Panc1 (cell line): ENCODE data around the gene SNX2.

Source experiments
- POLR2AphosphoS5 ChIP-seq: IDR thresholded peaks from 2 replicates; pipeline ENCODE4 v1.6.1; 2012; ENCODE audit warnings: mild to moderate bottlenecking, low read depth, low read length, moderate library complexity
- SIN3A ChIP-seq: IDR thresholded peaks from 2 replicates; pipeline ENCODE4 v1.6.1; 2012; ENCODE audit warnings: low read depth, mild to moderate bottlenecking, low read length, moderate library complexity, borderline replicate concordance; ENCODE audit not compliant: insufficient read depth
- TCF7L2 ChIP-seq: IDR thresholded peaks from 2 replicates; pipeline ENCODE4 v1.6.1; 2011; ENCODE audit warnings: mild to moderate bottlenecking, low read depth, low read length, inconsistent platforms
- TF ChIP-seq, protein P1 (sequence below): fragments of 450-650 bp; IDR thresholded peaks from 2 replicates; pipeline ENCODE4 v1.5.1; 2017; ENCODE audit warnings: mild to moderate bottlenecking
- TF ChIP-seq, protein P2 (sequence below), 2 experiments: IDR thresholded peaks; 2 replicates each; pipeline ENCODE4 v1.6.1; 2011 to 2012; ENCODE audit warnings: low read depth in 2 of 2, control low read depth in 1 of 2, low read length in 1 of 2, mild to moderate bottlenecking in 1 of 2, moderate library complexity in 1 of 2; ENCODE audit not compliant: insufficient read depth in 1 of 2

DNA sequence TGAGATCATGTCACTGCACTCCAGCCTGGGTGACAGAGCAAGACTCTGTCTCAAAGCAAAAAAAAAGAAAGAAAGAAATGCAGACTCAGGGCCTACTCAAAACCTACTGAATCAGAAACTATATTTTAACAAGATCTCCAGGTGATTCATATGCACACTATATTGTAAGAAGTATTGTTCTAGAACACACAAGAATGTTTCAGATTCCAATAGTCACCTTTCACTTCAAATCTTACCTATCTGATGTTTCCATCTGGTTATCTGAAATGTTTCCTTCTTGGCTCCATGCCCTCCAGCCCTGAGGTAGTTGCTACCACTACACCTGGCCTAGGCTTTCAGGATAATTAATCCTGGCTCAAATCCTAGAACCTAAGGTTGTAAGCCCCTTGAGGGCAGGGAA lies 36.8 kb upstream of the SNX2 start:
- TF ChIP-seq, protein P1, sequence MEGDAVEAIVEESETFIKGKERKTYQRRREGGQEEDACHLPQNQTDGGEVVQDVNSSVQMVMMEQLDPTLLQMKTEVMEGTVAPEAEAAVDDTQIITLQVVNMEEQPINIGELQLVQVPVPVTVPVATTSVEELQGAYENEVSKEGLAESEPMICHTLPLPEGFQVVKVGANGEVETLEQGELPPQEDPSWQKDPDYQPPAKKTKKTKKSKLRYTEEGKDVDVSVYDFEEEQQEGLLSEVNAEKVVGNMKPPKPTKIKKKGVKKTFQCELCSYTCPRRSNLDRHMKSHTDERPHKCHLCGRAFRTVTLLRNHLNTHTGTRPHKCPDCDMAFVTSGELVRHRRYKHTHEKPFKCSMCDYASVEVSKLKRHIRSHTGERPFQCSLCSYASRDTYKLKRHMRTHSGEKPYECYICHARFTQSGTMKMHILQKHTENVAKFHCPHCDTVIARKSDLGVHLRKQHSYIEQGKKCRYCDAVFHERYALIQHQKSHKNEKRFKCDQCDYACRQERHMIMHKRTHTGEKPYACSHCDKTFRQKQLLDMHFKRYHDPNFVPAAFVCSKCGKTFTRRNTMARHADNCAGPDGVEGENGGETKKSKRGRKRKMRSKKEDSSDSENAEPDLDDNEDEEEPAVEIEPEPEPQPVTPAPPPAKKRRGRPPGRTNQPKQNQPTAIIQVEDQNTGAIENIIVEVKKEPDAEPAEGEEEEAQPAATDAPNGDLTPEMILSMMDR: no peak
- TF ChIP-seq POLR2AphosphoS5 (no peak), TCF7L2 (no peak), SIN3A (no peak)
- TF ChIP-seq, protein P2, sequence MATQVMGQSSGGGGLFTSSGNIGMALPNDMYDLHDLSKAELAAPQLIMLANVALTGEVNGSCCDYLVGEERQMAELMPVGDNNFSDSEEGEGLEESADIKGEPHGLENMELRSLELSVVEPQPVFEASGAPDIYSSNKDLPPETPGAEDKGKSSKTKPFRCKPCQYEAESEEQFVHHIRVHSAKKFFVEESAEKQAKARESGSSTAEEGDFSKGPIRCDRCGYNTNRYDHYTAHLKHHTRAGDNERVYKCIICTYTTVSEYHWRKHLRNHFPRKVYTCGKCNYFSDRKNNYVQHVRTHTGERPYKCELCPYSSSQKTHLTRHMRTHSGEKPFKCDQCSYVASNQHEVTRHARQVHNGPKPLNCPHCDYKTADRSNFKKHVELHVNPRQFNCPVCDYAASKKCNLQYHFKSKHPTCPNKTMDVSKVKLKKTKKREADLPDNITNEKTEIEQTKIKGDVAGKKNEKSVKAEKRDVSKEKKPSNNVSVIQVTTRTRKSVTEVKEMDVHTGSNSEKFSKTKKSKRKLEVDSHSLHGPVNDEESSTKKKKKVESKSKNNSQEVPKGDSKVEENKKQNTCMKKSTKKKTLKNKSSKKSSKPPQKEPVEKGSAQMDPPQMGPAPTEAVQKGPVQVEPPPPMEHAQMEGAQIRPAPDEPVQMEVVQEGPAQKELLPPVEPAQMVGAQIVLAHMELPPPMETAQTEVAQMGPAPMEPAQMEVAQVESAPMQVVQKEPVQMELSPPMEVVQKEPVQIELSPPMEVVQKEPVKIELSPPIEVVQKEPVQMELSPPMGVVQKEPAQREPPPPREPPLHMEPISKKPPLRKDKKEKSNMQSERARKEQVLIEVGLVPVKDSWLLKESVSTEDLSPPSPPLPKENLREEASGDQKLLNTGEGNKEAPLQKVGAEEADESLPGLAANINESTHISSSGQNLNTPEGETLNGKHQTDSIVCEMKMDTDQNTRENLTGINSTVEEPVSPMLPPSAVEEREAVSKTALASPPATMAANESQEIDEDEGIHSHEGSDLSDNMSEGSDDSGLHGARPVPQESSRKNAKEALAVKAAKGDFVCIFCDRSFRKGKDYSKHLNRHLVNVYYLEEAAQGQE (IDR thresholded peaks at IDR 0.05; ENCODE audit: insufficient read depth in 1 of 2, low read depth in 2 of 2, low read length in 1 of 2): no peak
